HG03457 (cell line): Measurements from ENCODE around the gene MXD4.
"Not testable (repeated sequence)": the region's sequence is repeated elsewhere in the genome, so short reads cannot be mapped to it uniquely, and the experiment has no call there.

ENCODE experiments used
- ATAC-seq: cut with Tn5 transposase; IDR thresholded peaks from one replicate; pipeline ENCODE4 v1.9.1; 2021; ENCODE audit warnings: moderate number of reproducible peaks; ENCODE audit not compliant: unreplicated experiment

The MXD4 gene

GRCh38 chr4:2231082-2231481, 30.8 kb downstream of the MXD4 start:
- ATAC-seq, result no peak

- ATAC-seq, result no peak
Observed at GRCh38 chr4:2226261-2226660, 35.6 kb downstream of the MXD4 start.

GRCh38 chr4:2222838-2223237, 39.1 kb downstream of the MXD4 start:
- no peak for ATAC-seq

GRCh38 chr4:2221378-2221777, 40.5 kb downstream of the MXD4 start:
- ATAC-seq, result not testable (repeated sequence)

GRCh38 chr4:2220016-2220630, 41.8 kb downstream of the MXD4 start:
- no peak for ATAC-seq

- ATAC-seq, result no peak
Observed at GRCh38 chr4:2219233-2219760, 42.6 kb downstream of the MXD4 start.

GRCh38 chr4:2218436-2218835, 43.5 kb downstream of the MXD4 start:
- no peak for ATAC-seq

- ATAC-seq, result no peak
Observed at GRCh38 chr4:2217726-2218125, 44.2 kb downstream of the MXD4 start.

- ATAC-seq, result no peak
Observed at GRCh38 chr4:2212831-2213230, 49.1 kb downstream of the MXD4 start.

- not testable (repeated sequence) for ATAC-seq
Observed at GRCh38 chr4:2202789-2203188, 59.1 kb downstream of the MXD4 start.
